Stimulated activated CD8-positive, alpha-beta memory T cell treated with anti-CD3 and anti-CD28 coated beads, Interleukin-12 subunit alpha, Interleukin-12 subunit beta, amount 100 ng/mL, for 24 hours (primary cell): Measurements from ENCODE around the gene SLC33A1.
"Not testable (repeated sequence)": the region's sequence is repeated elsewhere in the genome, so short reads cannot be mapped to it uniquely, and the experiment has no call there.

Experiments
- DNase-seq: peaks from one replicate; pipeline ENCODE4 v3.0.0-alpha.2; 2020; ENCODE audit errors: extremely low read depth

SLC33A1 gene

GRCh38 chr3:155854141-155854940, at the start of gene SLC33A1:
SLC33A1 (minus strand) TSS chr3:155854427; CDS start chr3:155853997, 430 bp downstream.
- peak; percentile 98 for DNase-seq

GRCh38 chr3:155895379-155895900, 41.2 kb upstream of the SLC33A1 start:
- DNase-seq, result no peak

- DNase-seq, result no peak
These were observed 37.1 kb upstream of the SLC33A1 start for GRCh38 chr3:155891321-155891720.

- no peak for DNase-seq
These were observed 36.5 kb upstream of the SLC33A1 start for GRCh38 chr3:155890671-155891190.

GRCh38 chr3:155889952-155890351, 35.7 kb upstream of the SLC33A1 start:
- no peak for DNase-seq

- no peak for DNase-seq
These were observed 35.0 kb upstream of the SLC33A1 start for GRCh38 chr3:155889212-155889611.

- no peak for DNase-seq
These were observed 32.7 kb upstream of the SLC33A1 start for GRCh38 chr3:155886915-155887314.

- not testable (repeated sequence) for DNase-seq
These were observed 32.1 kb upstream of the SLC33A1 start for GRCh38 chr3:155886348-155886747.

- DNase-seq, result no peak
These were observed 31.1 kb upstream of the SLC33A1 start for GRCh38 chr3:155885292-155885691.

- DNase-seq, result no peak
These were observed 30.1 kb upstream of the SLC33A1 start for GRCh38 chr3:155884292-155884691.

- no peak for DNase-seq
These were observed 26.1 kb upstream of the SLC33A1 start for GRCh38 chr3:155880286-155880685.

GRCh38 chr3:155876503-155876902, 22.3 kb upstream of the SLC33A1 start:
- DNase-seq, result no peak

- no peak for DNase-seq
These were observed 21.8 kb upstream of the SLC33A1 start for GRCh38 chr3:155876037-155876436.

GRCh38 chr3:155872904-155873646, 18.8 kb upstream of the SLC33A1 start:
- no peak for DNase-seq

- DNase-seq, result no peak
These were observed 17.5 kb upstream of the SLC33A1 start for GRCh38 chr3:155871746-155872158.

- peak; percentile 8 for DNase-seq
These were observed 16.9 kb upstream of the SLC33A1 start for GRCh38 chr3:155870945-155871745.

GRCh38 chr3:155870133-155870944, 16.1 kb upstream of the SLC33A1 start, which contains the start of gene GMPS:
GMPS (plus strand) TSS chr3:155870650; CDS start chr3:155870871, 221 bp downstream.
- peak; percentile 89 for DNase-seq

GRCh38 chr3:155869691-155870090, 15.5 kb upstream of the SLC33A1 start:
- no peak for DNase-seq

- no peak for DNase-seq
These were observed 9.0 kb upstream of the SLC33A1 start for GRCh38 chr3:155863072-155863784.
